ENCODE results near the gene API5. TPM values are rescaled to one million over a fixed set of nuclear protein-coding genes. Genes with fewer than 3 reads are reported as not detected.

Gene API5
- polyA plus RNA-seq, 1 experiment, result 89.5 TPM

GRCh38 chr11:43298397-43298796 is 13.4 kb upstream of the API5 start:
- no peak for DNase-seq (ENCODE audit: low read depth, low spot score)
- H3K4me3 ChIP-seq (ENCODE audit: low read depth, low read length), result no peak overlapping the region
- ChIA-PET POLR2A (no interaction called here), CTCF (interaction anchor here (1.6 kb wide), 1 partner anchor 16 kb away, joined by 7 read pairs; no protein-coding TSS in a partner anchor)
- TF ChIP-seq CTCF (IDR thresholded peaks at IDR 0.05; ENCODE audit: low read depth, low read length), result no peak
- no peaks in the 10 kb centered on the region for H3K9me3 ChIP-seq (ENCODE audit: control insufficient read depth, insufficient read depth, low read length)
- H3K27me3 ChIP-seq (ENCODE audit: control insufficient read depth, insufficient read depth, low read length), result no peaks in the 10 kb centered on the region
- H3K27ac ChIP-seq (ENCODE audit: low read depth, low read length), result no peak overlapping the region

- H3K27ac ChIP-seq (ENCODE audit: low read depth, low read length), result no peak overlapping the region
- CTCF ChIA-PET, result interaction anchor here (1.0 to 1.6 kb wide), 2 partner anchors 33 to 103 kb away, joined by 4 read pairs; no protein-coding TSS in a partner anchor
- H3K4me3 ChIP-seq (ENCODE audit: low read depth, low read length), result no peak overlapping the region
- DNase-seq (ENCODE audit: low read depth, low spot score), result no peak
- TF ChIP-seq CTCF (IDR thresholded peaks at IDR 0.05; ENCODE audit: low read depth, low read length), result no peak
- H3K27me3 ChIP-seq (ENCODE audit: control insufficient read depth, insufficient read depth, low read length), result no peaks in the 10 kb centered on the region
- no peaks in the 10 kb centered on the region for H3K9me3 ChIP-seq (ENCODE audit: control insufficient read depth, insufficient read depth, low read length)
- POLR2A ChIA-PET, result no interaction called here
Measured at GRCh38 chr11:43315966-43316365, 4.2 kb downstream of the API5 start.

DNA sequence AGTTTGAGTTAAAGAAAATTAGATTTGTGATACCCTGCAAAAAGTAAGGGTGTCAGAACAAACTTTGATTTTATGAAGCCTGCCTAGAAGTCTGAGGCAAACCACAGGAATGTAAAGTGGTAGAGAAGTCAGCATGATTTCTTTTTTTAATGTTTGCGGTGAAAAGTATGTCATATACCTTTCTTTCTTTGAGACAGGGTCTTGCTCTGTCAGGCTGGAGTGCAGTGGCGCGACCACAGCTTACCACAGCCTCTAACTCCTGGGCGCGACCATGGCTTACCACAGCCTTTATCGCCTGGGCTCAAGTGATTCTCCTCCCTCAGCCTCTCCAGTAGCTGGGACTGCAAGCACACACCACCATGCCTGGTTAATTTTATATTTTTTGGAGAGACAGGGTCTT is 4.7 kb downstream of the API5 start:
- ChIA-PET CTCF (interaction anchor here (1.0 to 1.6 kb wide), 2 partner anchors 33 to 103 kb away, joined by 4 read pairs; no protein-coding TSS in a partner anchor), POLR2A (no interaction called here)
- no peak overlapping the region for H3K27ac ChIP-seq (ENCODE audit: low read depth, low read length)
- DNase-seq (ENCODE audit: low read depth, low spot score), result no peak
- H3K4me3 ChIP-seq (ENCODE audit: low read depth, low read length), result no peak overlapping the region
- no peak for TF ChIP-seq CTCF (IDR thresholded peaks at IDR 0.05; ENCODE audit: low read depth, low read length)
- no peaks in the 10 kb centered on the region for H3K27me3 ChIP-seq (ENCODE audit: control insufficient read depth, insufficient read depth, low read length)
- H3K9me3 ChIP-seq (ENCODE audit: control insufficient read depth, insufficient read depth, low read length), result no peaks in the 10 kb centered on the region

GRCh38 chr11:43327987-43328386 is 16.2 kb downstream of the API5 start:
- H3K9me3 ChIP-seq (ENCODE audit: control insufficient read depth, insufficient read depth, low read length), result no peaks in the 10 kb centered on the region
- no peak overlapping the region for H3K27ac ChIP-seq (ENCODE audit: low read depth, low read length)
- no peak overlapping the region for H3K4me3 ChIP-seq (ENCODE audit: low read depth, low read length)
- CTCF ChIA-PET, result interaction anchor here (2.0 to 4.5 kb wide), 2 partner anchors 16 to 92 kb away, joined by 9 to 24 read pairs; partner anchors contain the start of gene API5
- H3K27me3 ChIP-seq (ENCODE audit: control insufficient read depth, insufficient read depth, low read length), result no peaks in the 10 kb centered on the region
- POLR2A ChIA-PET, result interaction anchor here (2.5 kb wide), 1 partner anchor 31 kb away, joined by 7 read pairs; the partner anchor contains the start of gene TTC17
- TF ChIP-seq CTCF (IDR thresholded peaks at IDR 0.05; ENCODE audit: low read depth, low read length), result no peak
- DNase-seq (ENCODE audit: low read depth, low spot score), result peak; percentile 89

DNA sequence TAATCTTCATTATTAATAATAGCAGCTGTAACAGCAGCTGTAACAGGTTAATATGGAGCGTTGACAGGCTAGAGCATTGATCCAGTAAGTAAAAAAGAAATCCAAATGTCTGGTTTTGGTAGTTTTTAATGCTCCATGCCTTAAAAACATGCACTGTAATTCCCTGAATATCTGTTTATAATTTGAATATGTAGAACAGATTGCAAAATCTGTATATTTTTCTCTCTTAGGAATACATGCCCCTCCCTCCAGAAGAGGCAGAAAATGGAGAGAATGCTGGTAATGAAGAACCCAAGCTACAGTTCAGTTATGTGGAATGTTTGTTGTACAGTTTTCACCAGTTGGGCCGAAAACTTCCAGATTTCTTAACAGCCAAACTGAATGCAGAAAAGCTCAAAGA is 16.7 kb downstream of the API5 start:
- POLR2A ChIA-PET, result interaction anchor here (2.5 kb wide), 1 partner anchor 30 kb away, joined by 7 read pairs; the partner anchor contains the start of gene TTC17
- no peak for DNase-seq (ENCODE audit: low read depth, low spot score)
- Histone ChIP-seq H3K27ac (ENCODE audit: low read depth, low read length) (no peak overlapping the region), H3K9me3 (ENCODE audit: control insufficient read depth, insufficient read depth, low read length) (no peaks in the 10 kb centered on the region), H3K4me3 (ENCODE audit: low read depth, low read length) (no peak overlapping the region), H3K27me3 (ENCODE audit: control insufficient read depth, insufficient read depth, low read length) (no peaks in the 10 kb centered on the region)
- CTCF ChIA-PET, result interaction anchor here (0.6 to 4.5 kb wide), 3 partner anchors 17 to 708 kb away, joined by 3 to 24 read pairs (median 9); partner anchors contain the start of gene API5
- TF ChIP-seq CTCF (IDR thresholded peaks at IDR 0.05; ENCODE audit: low read depth, low read length), result no peak
